Vagina (tissue), 2 donors: ENCODE measurements around the gene SART3.

Experiments
- CTCF ChIP-seq, 3 experiments: fragments of 450-650 bp in 2 of 3; fragments of 200-600 bp in 1 of 3; sonication (generic) in 1 of 3; IDR thresholded peaks; one replicate each; pipeline ENCODE4 v1.5.1; 2017 to 2019; ENCODE audit warnings: antibody characterized with exemption in 3 of 3, mild to moderate bottlenecking in 2 of 3, moderate library complexity in 2 of 3
- POLR2AphosphoS5 ChIP-seq, 2 donors: sonication (generic); formaldehyde crosslinking; IDR thresholded peaks; one replicate each; pipeline ENCODE4 v1.9.0; 2017; ENCODE audit warnings: antibody characterized with exemption in 2 of 2, mild to moderate bottlenecking in 2 of 2, low read depth in 1 of 2; ENCODE audit not compliant: insufficient read depth in 1 of 2

DNA sequence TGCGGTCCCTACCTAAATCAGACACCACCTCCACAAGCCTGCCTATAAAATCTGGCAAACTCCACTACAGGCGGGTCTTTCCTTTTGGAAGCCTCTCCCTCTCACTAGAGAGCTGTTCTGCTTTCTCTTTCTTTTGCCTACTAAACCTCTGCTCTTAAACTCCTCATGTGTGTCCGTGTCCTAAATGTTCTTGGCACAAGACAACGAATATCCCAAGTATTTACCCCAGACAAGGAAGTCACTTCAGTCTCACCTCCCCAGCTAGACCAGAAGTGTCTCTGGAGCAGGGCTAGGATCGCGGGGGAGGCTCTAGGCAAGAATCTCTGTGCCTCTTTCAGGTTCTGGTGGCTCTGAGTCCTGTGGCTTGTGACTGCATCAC lies 83.1 kb downstream of the SART3 start:
- no peak for TF ChIP-seq CTCF (IDR thresholded peaks at IDR 0.05)
- no peak for TF ChIP-seq POLR2AphosphoS5 (IDR thresholded peaks at IDR 0.05; ENCODE audit: insufficient read depth in 1 of 2, low read depth in 1 of 2)
